NCI-H1930 (cell line): ENCODE data around the gene LMBRD1.
"Not testable (repeated sequence)": the region's sequence is repeated elsewhere in the genome, so short reads cannot be mapped to it uniquely, and the experiment has no call there.

ENCODE experiments used
- DNase-seq, 2 experiments: peaks; one replicate each; lab custom pipeline; 2025; lab: John Stamatoyannopoulos, UW

LMBRD1 gene

GRCh38 chr6:69732640-69733039 lies 64.2 kb downstream of the LMBRD1 start:
- no peak for DNase-seq

- no peak for DNase-seq
Measured at GRCh38 chr6:69732045-69732444, 64.8 kb downstream of the LMBRD1 start.

GRCh38 chr6:69729870-69730449 lies 66.8 kb downstream of the LMBRD1 start:
- no peak for DNase-seq

- DNase-seq = no peak
Measured at GRCh38 chr6:69722683-69723082, 74.1 kb downstream of the LMBRD1 start.

GRCh38 chr6:69719602-69720193 lies 77.1 kb downstream of the LMBRD1 start:
- DNase-seq = no peak

GRCh38 chr6:69706724-69707123 lies 90.1 kb downstream of the LMBRD1 start:
- DNase-seq = no peak

- no peak for DNase-seq
Measured at GRCh38 chr6:69705954-69706353, 90.9 kb downstream of the LMBRD1 start.

GRCh38 chr6:69704916-69705315 lies 91.9 kb downstream of the LMBRD1 start:
- no peak for DNase-seq

GRCh38 chr6:69699655-69700054 lies 97.2 kb downstream of the LMBRD1 start:
- DNase-seq = no peak

- no peak for DNase-seq
Measured at GRCh38 chr6:69696273-69696672, 100.5 kb downstream of the LMBRD1 start.

- no peak for DNase-seq
Measured at GRCh38 chr6:69693762-69694161, 103.0 kb downstream of the LMBRD1 start.

- no peak for DNase-seq
Measured at GRCh38 chr6:69690986-69691385, 105.8 kb downstream of the LMBRD1 start.

- DNase-seq = no peak
Measured at GRCh38 chr6:69680302-69680701, 116.5 kb downstream of the LMBRD1 start.

- no peak for DNase-seq
Measured at GRCh38 chr6:69673298-69673697, 123.5 kb downstream of the LMBRD1 start.

GRCh38 chr6:69668916-69669315 lies 127.9 kb downstream of the LMBRD1 start:
- DNase-seq = no peak

GRCh38 chr6:69666779-69667178 lies 130.0 kb downstream of the LMBRD1 start:
- DNase-seq = not testable (repeated sequence)

- no peak for DNase-seq
Measured at GRCh38 chr6:69665437-69665836, 131.4 kb downstream of the LMBRD1 start.

- DNase-seq = no peak
Measured at GRCh38 chr6:69664551-69664950, 132.3 kb downstream of the LMBRD1 start.

GRCh38 chr6:69663215-69663614 lies 133.6 kb downstream of the LMBRD1 start:
- no peak for DNase-seq

- no peak for DNase-seq
Measured at GRCh38 chr6:69650703-69651102, 146.1 kb downstream of the LMBRD1 start.

GRCh38 chr6:69647726-69648125 lies 149.1 kb downstream of the LMBRD1 start:
- no peak for DNase-seq

- DNase-seq = no peak
Measured at GRCh38 chr6:69643688-69644087, 153.1 kb downstream of the LMBRD1 start.

GRCh38 chr6:69632932-69633331 lies 163.9 kb downstream of the LMBRD1 start:
- no peak for DNase-seq
